H9 (cell line): Measurements from ENCODE around the gene KAT8. TPM values are rescaled to one million over a fixed set of nuclear protein-coding genes. Genes with fewer than 3 reads are reported as not detected.

Source experiments
- DNase-seq: peaks from one replicate; pipeline ENCODE4 v3.0.0-alpha.2; 2017
- H2AFZ ChIP-seq: one replicate; pipeline ENCODE4 v1.6.1; 2013; ENCODE audit warnings: mild to moderate bottlenecking, low read length, control low read depth, moderate library complexity
- H2AK5ac ChIP-seq: 2 replicates; pipeline ENCODE4 v1.6.1; 2013; ENCODE audit warnings: low read length, control low read depth, mixed read lengths; ENCODE audit not compliant: insufficient read length
- H2BK120ac ChIP-seq: one replicate; pipeline ENCODE4 v1.6.1; 2013; ENCODE audit warnings: low read depth, mild to moderate bottlenecking, low read length, control low read depth, inconsistent platforms; ENCODE audit not compliant: poor library complexity, severe bottlenecking
- H2BK12ac ChIP-seq: 2 replicates; pipeline ENCODE4 v1.6.1; 2013; ENCODE audit warnings: low read length, control low read depth, mixed read lengths, low read depth; ENCODE audit not compliant: insufficient read length
- H2BK15ac ChIP-seq: 2 replicates; pipeline ENCODE4 v1.6.1; 2013; ENCODE audit warnings: low read depth, low read length, control low read depth
- H2BK20ac ChIP-seq: one replicate; pipeline ENCODE4 v1.6.1; 2013; ENCODE audit warnings: low read depth, mild to moderate bottlenecking, low read length, control low read depth, inconsistent platforms; ENCODE audit not compliant: poor library complexity, severe bottlenecking
- H2BK5ac ChIP-seq: 2 replicates; pipeline ENCODE4 v1.6.1; 2013; ENCODE audit warnings: low read length, control low read depth, mixed read lengths; ENCODE audit not compliant: insufficient read length
- H3K14ac ChIP-seq: 2 replicates; pipeline ENCODE4 v1.6.1; 2013; ENCODE audit warnings: low read length, control low read depth; ENCODE audit not compliant: insufficient read depth
- H3K18ac ChIP-seq: 2 replicates; pipeline ENCODE4 v1.6.1; 2013; ENCODE audit warnings: low read depth, mild to moderate bottlenecking, mixed read lengths, low read length, control low read depth; ENCODE audit not compliant: insufficient read length
- H3K23ac ChIP-seq: 2 replicates; pipeline ENCODE4 v1.6.1; 2013; ENCODE audit warnings: low read length, control low read depth, mixed read lengths, low read depth; ENCODE audit not compliant: insufficient read length
- H3K23me2 ChIP-seq: 2 replicates; pipeline ENCODE4 v1.6.1; 2013; ENCODE audit warnings: low read depth, mild to moderate bottlenecking, mixed read lengths, low read length, control low read depth; ENCODE audit not compliant: insufficient read length, poor library complexity, severe bottlenecking
- H3K27ac ChIP-seq: 2 replicates; pipeline ENCODE4 v1.5.1; 2013; ENCODE audit warnings: low read length, control low read depth, mixed read lengths, low read depth; ENCODE audit not compliant: insufficient read length
- H3K27me3 ChIP-seq: 2 replicates; pipeline ENCODE4 v1.6.1; 2013; ENCODE audit warnings: low read length, control low read depth, inconsistent platforms; ENCODE audit not compliant: insufficient read depth
- H3K4ac ChIP-seq: 2 replicates; pipeline ENCODE4 v1.6.1; 2013; ENCODE audit warnings: low read depth, mild to moderate bottlenecking, control low read depth, inconsistent platforms, low read length, moderate library complexity
- H3K4me1 ChIP-seq: 2 replicates; pipeline ENCODE4 v1.6.1; 2013; ENCODE audit warnings: low read length, control low read depth, inconsistent platforms; ENCODE audit not compliant: insufficient read depth
- H3K4me2 ChIP-seq: 2 replicates; pipeline ENCODE4 v1.6.1; 2013; ENCODE audit warnings: low read length, control low read depth, mixed read lengths; ENCODE audit not compliant: insufficient read length, insufficient read depth
- H3K56ac ChIP-seq: 2 replicates; pipeline ENCODE4 v1.6.1; 2013; ENCODE audit warnings: low read depth, mild to moderate bottlenecking, mixed read lengths, low read length, control low read depth; ENCODE audit not compliant: insufficient read length
- H3K79me1 ChIP-seq: 2 replicates; pipeline ENCODE4 v1.6.1; 2013; ENCODE audit warnings: low read depth, mild to moderate bottlenecking, moderate library complexity, low read length, control low read depth, inconsistent platforms; ENCODE audit not compliant: insufficient read depth, poor library complexity, severe bottlenecking
- H3K79me2 ChIP-seq: 2 replicates; pipeline ENCODE4 v1.6.1; 2013; ENCODE audit warnings: low read length, control low read depth, inconsistent platforms; ENCODE audit not compliant: insufficient read depth
- H3K9ac ChIP-seq: 2 replicates; pipeline ENCODE4 v1.6.1; 2013; ENCODE audit warnings: low read length, control low read depth, mixed read lengths; ENCODE audit not compliant: insufficient read length; ENCODE audit errors: extremely low read depth
- H3K9me3 ChIP-seq: one replicate; pipeline ENCODE4 v1.6.1; 2013; ENCODE audit warnings: low read depth, low read length, inconsistent platforms; ENCODE audit not compliant: control insufficient read depth
- H3T11ph ChIP-seq: one replicate; pipeline ENCODE4 v1.6.1; 2013; ENCODE audit warnings: mild to moderate bottlenecking, low read length, control low read depth, inconsistent platforms
- H4K20me1 ChIP-seq: one replicate; pipeline ENCODE4 v1.6.1; 2013; ENCODE audit not compliant: control insufficient read depth, insufficient read length, insufficient read depth
- H4K5ac ChIP-seq: 2 replicates; pipeline ENCODE4 v1.6.1; 2013; ENCODE audit warnings: low read depth, mild to moderate bottlenecking, mixed read lengths, low read length, control low read depth; ENCODE audit not compliant: insufficient read length
- H4K8ac ChIP-seq: replicated peaks from 2 replicates; pipeline ENCODE4 v1.6.1; 2013; ENCODE audit warnings: low read length, control low read depth, mixed read lengths, low read depth; ENCODE audit not compliant: insufficient read length
- H4K91ac ChIP-seq: 2 replicates; pipeline ENCODE4 v1.6.1; 2013; ENCODE audit warnings: low read depth, mild to moderate bottlenecking, moderate library complexity, mixed read lengths, low read length, control low read depth; ENCODE audit not compliant: insufficient read length
- H3K27ac Mint-ChIP-seq, 3 experiments: 2 replicates in 2 of 3; 3 replicates in 1 of 3; pipeline ENCODE4 v1.8.0; 2020 to 2021; ENCODE audit warnings: mixed read lengths in 3 of 3, mild to moderate bottlenecking in 1 of 3, moderate library complexity in 1 of 3
- H3K27me3 Mint-ChIP-seq: 2 replicates; pipeline ENCODE4 v1.8.0; 2021; ENCODE audit warnings: low read depth, mild to moderate bottlenecking, moderate library complexity, mixed read lengths
- H3K36me3 Mint-ChIP-seq, 3 experiments: 2 replicates in 2 of 3; 3 replicates in 1 of 3; pipeline ENCODE4 v1.8.0; 2020 to 2021; ENCODE audit warnings: low read depth in 3 of 3, mixed read lengths in 3 of 3; ENCODE audit not compliant: insufficient read depth in 1 of 3
- H3K4me1 Mint-ChIP-seq, 2 experiments: 2 replicates each; pipeline ENCODE4 v1.8.0; 2020; ENCODE audit warnings: mixed read lengths in 2 of 2
- H3K4me3 Mint-ChIP-seq, 2 experiments: 2 replicates in 1 of 2; 3 replicates in 1 of 2; pipeline ENCODE4 v1.8.0; 2020 to 2021; ENCODE audit warnings: mild to moderate bottlenecking in 2 of 2, mixed read lengths in 2 of 2, moderate library complexity in 1 of 2
- H3K9me3 Mint-ChIP-seq, 2 experiments: 2 replicates in 1 of 2; 3 replicates in 1 of 2; pipeline ENCODE4 v1.8.0; 2020; ENCODE audit warnings: mild to moderate bottlenecking in 2 of 2, mixed read lengths in 2 of 2, moderate library complexity in 1 of 2
- CTCF ChIP-seq: fragments of 200-600 bp; sonication (generic); conservative IDR thresholded peaks from 3 replicates; pipeline ENCODE4 v1.8.0; 2021; ENCODE audit warnings: antibody characterized with exemption, mild to moderate bottlenecking
- WGBS: extraction: QIAGEN DNeasy Blood & Tissue Kit; methylation state at CpG from one replicate; pipeline ENCODE4 v1.1.7; 2013; ENCODE audit warnings: missing lambda C conversion rate, low lambda C conversion rate, mixed read lengths; ENCODE audit not compliant: insufficient read length; ENCODE audit errors: extremely low coverage; 5-methylcytosine and 5-hydroxymethylcytosine counted together
- total RNA-seq: library from RNA; stranded (reverse); gene quantifications from 2 replicates; pipeline ENCODE4 v1.2.1, GENCODE V29; 2021

The KAT8 gene
- total RNA-seq, 1 experiment from 2014 or later: 52.1 TPM

- no peak for TF ChIP-seq CTCF
These were observed 30.0 kb upstream of the KAT8 start for GRCh38 chr16:31087481-31087880.

More at GRCh38 chr16:31087481-31087880, 30.0 kb upstream of the KAT8 start:
- Histone ChIP-seq H3K9me3 (no peaks in the 10 kb centered on the region), H3T11ph (no peak overlapping the region), H3K14ac (no peak overlapping the region), H3K23ac (no peak overlapping the region), H2BK15ac (no peak overlapping the region), H2BK5ac (no peak overlapping the region), H3K27ac (no peak overlapping the region), H4K91ac (no peak overlapping the region), H2BK20ac (no peak overlapping the region), H2AK5ac (no peak overlapping the region), H2BK120ac (no peak overlapping the region), H3K18ac (no peak overlapping the region), H3K79me1 (peaks cover 2% of the 10 kb centered on the region), H4K20me1 (no peaks in the 10 kb centered on the region), H3K4me1 (no peaks in the 10 kb centered on the region), H3K56ac (no peak overlapping the region), H3K4ac (no peak overlapping the region), H3K9ac (no peak overlapping the region), H3K23me2 (no peaks in the 10 kb centered on the region), H2BK12ac (no peak overlapping the region), H4K5ac (no peak overlapping the region), H3K27me3 (no peaks in the 10 kb centered on the region), H3K79me2 (peaks cover 2% of the 10 kb centered on the region; the same call in 1 of the 2 replicates), H4K8ac (no peak overlapping the region), H2AFZ (no peak overlapping the region), H3K4me2 (no peak overlapping the region)
- WGBS: no CpG with 5 or more reads among the region's 8 CpGs
- no peaks in the 10 kb centered on the region for H3K9me3 Mint-ChIP-seq
- H3K27me3 Mint-ChIP-seq: no peaks in the 10 kb centered on the region
- no peak overlapping the region for H3K27ac Mint-ChIP-seq
- no peaks in the 10 kb centered on the region; a peak in 1 of 4 replicates for H3K4me1 Mint-ChIP-seq
- no peak overlapping the region for H3K4me3 Mint-ChIP-seq
- DNase-seq: no peak
- peaks cover 5 to 31% (median 26%) of the 10 kb centered on the region in 3 experiments; a peak in 6 of 7 replicates for H3K36me3 Mint-ChIP-seq
